WTC11 (cell line): Measurements from ENCODE around the gene MGRN1. TPM values are rescaled to one million over a fixed set of nuclear protein-coding genes. Genes with fewer than 3 reads are reported as not detected.

ENCODE experiments used
- ATAC-seq: fragments of 200-7000 bp; cut with Tn5 transposase; 2 replicates; pipeline ENCODE4 v1.10.0; 2021; ENCODE audit warnings: mild to moderate bottlenecking, moderate library complexity
- CTCF ChIA-PET: fragments of 300-600 bp; sonication (Branson Sonifier 250); formaldehyde crosslinking; loops from one replicate; lab custom pipeline; 2021; ENCODE audit warnings: antibody characterized with exemption; lab: Charles Lee
- POLR2A ChIA-PET: fragments of 350-600 bp; sonication (Branson Sonifier 250); formaldehyde crosslinking; loops from one replicate; lab custom pipeline; 2021; ENCODE audit warnings: antibody characterized with exemption; lab: Charles Lee
- DNase-seq: peaks from one replicate; pipeline ENCODE4 v3.0.0; 2021; ENCODE audit warnings: low spot score
- H3K27ac Mint-ChIP-seq: 2 replicates; pipeline ENCODE4 v1.8.0; 2021; ENCODE audit warnings: mixed read lengths
- H3K27me3 Mint-ChIP-seq: 2 replicates; pipeline ENCODE4 v1.8.0; 2021; ENCODE audit warnings: low read depth, mild to moderate bottlenecking, moderate library complexity, mixed read lengths
- H3K36me3 Mint-ChIP-seq: 2 replicates; pipeline ENCODE4 v1.8.0; 2021; ENCODE audit warnings: mixed read lengths
- H3K4me1 Mint-ChIP-seq: 2 replicates; pipeline ENCODE4 v1.8.0; 2022; ENCODE audit warnings: mixed read lengths
- H3K4me3 Mint-ChIP-seq: 2 replicates; pipeline ENCODE4 v1.8.0; 2021; ENCODE audit warnings: mild to moderate bottlenecking, moderate library complexity, mixed read lengths
- H3K9me3 Mint-ChIP-seq: 2 replicates; pipeline ENCODE4 v1.8.0; 2021; ENCODE audit warnings: mixed read lengths
- ETV6 ChIP-seq: sonication (generic); formaldehyde crosslinking; IDR thresholded peaks from 2 replicates; pipeline ENCODE4 v1.8.1; 2022; ENCODE audit warnings: mild to moderate bottlenecking, missing genetic modification reagents
- FOXP1 ChIP-seq: sonication (generic); formaldehyde crosslinking; IDR thresholded peaks from 2 replicates; pipeline ENCODE4 v1.8.0; 2022; ENCODE audit warnings: missing genetic modification reagents, mild to moderate bottlenecking, moderate library complexity, borderline replicate concordance
- IRF2 ChIP-seq: sonication (generic); formaldehyde crosslinking; IDR thresholded peaks from 2 replicates; pipeline ENCODE4 v1.8.0; 2022; ENCODE audit warnings: low read depth, missing genetic modification reagents, borderline replicate concordance
- JUN ChIP-seq: sonication (generic); formaldehyde crosslinking; IDR thresholded peaks from 2 replicates; pipeline ENCODE4 v1.8.0; 2023; ENCODE audit warnings: mild to moderate bottlenecking, missing genetic modification reagents
- MYBL2 ChIP-seq: sonication (generic); formaldehyde crosslinking; IDR thresholded peaks from 2 replicates; pipeline ENCODE4 v1.8.1; 2023; ENCODE audit warnings: mild to moderate bottlenecking, moderate library complexity, missing genetic modification reagents
- NFE2L1 ChIP-seq: sonication (generic); formaldehyde crosslinking; IDR thresholded peaks from 2 replicates; pipeline ENCODE4 v1.8.1; 2023; ENCODE audit warnings: missing genetic modification reagents
- NFYB ChIP-seq: sonication (generic); formaldehyde crosslinking; conservative IDR thresholded peaks from 2 replicates; pipeline ENCODE4 v1.8.0; 2022; ENCODE audit warnings: low read depth, missing genetic modification reagents
- NR3C1 ChIP-seq: sonication (generic); formaldehyde crosslinking; conservative IDR thresholded peaks from 2 replicates; pipeline ENCODE4 v1.8.1; 2023; ENCODE audit warnings: low read depth, mild to moderate bottlenecking, missing genetic modification reagents
- RORB ChIP-seq: fragments of 250-450 bp; sonication (Bioruptor Pico); IDR thresholded peaks from 2 replicates; pipeline ENCODE4 v1.9.0; 2021; ENCODE audit warnings: mild to moderate bottlenecking
- SOX15 ChIP-seq: fragments of 250-450 bp; sonication (Bioruptor Pico); IDR thresholded peaks from 2 replicates; pipeline ENCODE4 v1.9.0; 2021; ENCODE audit warnings: mild to moderate bottlenecking
- TEAD1 ChIP-seq: sonication (generic); formaldehyde crosslinking; IDR thresholded peaks from 2 replicates; pipeline ENCODE4 v1.8.0; 2022; ENCODE audit warnings: mild to moderate bottlenecking, missing genetic modification reagents
- ZNF263 ChIP-seq: sonication (generic); formaldehyde crosslinking; IDR thresholded peaks from 2 replicates; pipeline ENCODE4 v1.8.1; 2022; ENCODE audit warnings: low read depth, mild to moderate bottlenecking, moderate library complexity, missing genetic modification reagents
- ZNF317 ChIP-seq: sonication (generic); formaldehyde crosslinking; IDR thresholded peaks from 2 replicates; pipeline ENCODE4 v1.8.1; 2023; ENCODE audit warnings: low read depth, mild to moderate bottlenecking, moderate library complexity, missing genetic modification reagents, borderline replicate concordance
- ZNF532 ChIP-seq: fragments of 250-450 bp; sonication (Bioruptor Pico); IDR thresholded peaks from 2 replicates; pipeline ENCODE4 v1.9.0; 2021; ENCODE audit warnings: mild to moderate bottlenecking, borderline replicate concordance
- ZNF671 ChIP-seq: fragments of 250-450 bp; sonication (Bioruptor Pico); IDR thresholded peaks from 2 replicates; pipeline ENCODE4 v1.8.0; 2021; ENCODE audit warnings: mild to moderate bottlenecking
- total RNA-seq: library from RNA; stranded (reverse); gene quantifications from 3 replicates; pipeline ENCODE4 v1.2.3, GENCODE V29; 2021
- TF ChIP-seq, protein P1 (sequence below): sonication (generic); formaldehyde crosslinking; IDR thresholded peaks from 2 replicates; pipeline ENCODE4 v1.8.1; 2023; ENCODE audit warnings: mild to moderate bottlenecking, missing genetic modification reagents, moderate library complexity
- TF ChIP-seq, protein P2 (sequence below): sonication (generic); formaldehyde crosslinking; IDR thresholded peaks from 2 replicates; pipeline ENCODE4 v1.8.1; 2022; ENCODE audit warnings: mild to moderate bottlenecking, moderate library complexity, missing genetic modification reagents

MGRN1 gene
- total RNA-seq, 1 experiment from 2014 or later: 88.8 TPM

GRCh38 chr16:4723071-4723767 is 98.6 kb downstream of the MGRN1 start:
- no peaks in the 10 kb centered on the region for H3K9me3 Mint-ChIP-seq
- ChIA-PET CTCF (no interaction called here), POLR2A (interaction anchor here (1.2 kb wide), 1 partner anchor 11 kb away, joined by 6 read pairs; the partner anchor contains the start of genes ANKS3 and DNAAF8)
- peaks cover 34% of the 10 kb centered on the region for H3K36me3 Mint-ChIP-seq
- H3K4me1 Mint-ChIP-seq: peaks cover 13% of the 10 kb centered on the region
- DNase-seq: no peak
- H3K27me3 Mint-ChIP-seq: no peaks in the 10 kb centered on the region
- no peak overlapping the region for H3K4me3 Mint-ChIP-seq
- ATAC-seq: no peak
- TF ChIP-seq ZNF263 (no peak), MYBL2 (no peak), NFE2L1 (CRISPR knock-in tag) (no peak), NR3C1 (CRISPR knock-in tag) (no peak), TEAD1 (CRISPR knock-in tag) (no peak)
- TF ChIP-seq, protein P1, sequence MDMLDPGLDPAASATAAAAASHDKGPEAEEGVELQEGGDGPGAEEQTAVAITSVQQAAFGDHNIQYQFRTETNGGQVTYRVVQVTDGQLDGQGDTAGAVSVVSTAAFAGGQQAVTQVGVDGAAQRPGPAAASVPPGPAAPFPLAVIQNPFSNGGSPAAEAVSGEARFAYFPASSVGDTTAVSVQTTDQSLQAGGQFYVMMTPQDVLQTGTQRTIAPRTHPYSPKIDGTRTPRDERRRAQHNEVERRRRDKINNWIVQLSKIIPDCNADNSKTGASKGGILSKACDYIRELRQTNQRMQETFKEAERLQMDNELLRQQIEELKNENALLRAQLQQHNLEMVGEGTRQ: no peak
- H3K27ac Mint-ChIP-seq: no peak overlapping the region

DNA sequence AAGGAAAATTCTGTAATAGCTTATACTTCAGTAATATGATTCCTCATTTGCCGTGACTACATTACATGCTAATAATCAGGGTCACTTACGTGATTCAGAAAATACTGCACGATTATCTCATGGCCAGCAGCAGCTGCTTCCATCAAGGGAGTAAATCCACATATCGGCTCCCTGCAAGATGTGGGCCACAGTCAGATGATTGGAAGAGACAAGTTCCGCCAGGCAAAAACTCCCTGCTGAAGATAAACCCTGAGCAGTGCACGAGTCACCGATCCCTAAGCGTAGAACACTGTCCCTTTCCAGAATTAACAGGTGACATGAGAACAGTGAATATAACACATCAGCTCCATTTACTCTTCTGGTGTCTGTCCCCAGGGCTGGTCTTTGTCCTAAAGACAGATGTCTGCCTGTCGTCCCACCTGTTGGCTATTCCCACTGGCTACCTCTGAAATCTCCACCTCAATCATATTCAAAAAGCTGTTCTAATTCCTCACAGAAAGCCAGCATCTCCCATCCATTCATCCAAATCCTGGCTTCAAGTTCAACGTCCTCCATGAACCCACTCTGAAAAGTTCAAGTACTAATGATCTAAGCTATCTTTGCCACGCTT is 100.1 kb downstream of the MGRN1 start:
- Mint-ChIP-seq H3K36me3 (peaks cover 44% of the 10 kb centered on the region), H3K27me3 (no peaks in the 10 kb centered on the region), H3K4me1 (no peaks in the 10 kb centered on the region), H3K4me3 (no peak overlapping the region)
- no peak for ATAC-seq
- CTCF ChIA-PET: no interaction called here
- TF ChIP-seq NFYB (CRISPR knock-in tag) (no peak), JUN (CRISPR knock-in tag) (no peak), IRF2 (CRISPR knock-in tag) (no peak), ZNF532 (CRISPR knock-in tag) (no peak), ZNF317 (no peak), RORB (no peak)
- TF ChIP-seq, protein P2, sequence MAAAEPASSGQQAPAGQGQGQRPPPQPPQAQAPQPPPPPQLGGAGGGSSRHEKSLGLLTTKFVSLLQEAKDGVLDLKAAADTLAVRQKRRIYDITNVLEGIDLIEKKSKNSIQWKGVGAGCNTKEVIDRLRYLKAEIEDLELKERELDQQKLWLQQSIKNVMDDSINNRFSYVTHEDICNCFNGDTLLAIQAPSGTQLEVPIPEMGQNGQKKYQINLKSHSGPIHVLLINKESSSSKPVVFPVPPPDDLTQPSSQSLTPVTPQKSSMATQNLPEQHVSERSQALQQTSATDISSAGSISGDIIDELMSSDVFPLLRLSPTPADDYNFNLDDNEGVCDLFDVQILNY (CRISPR knock-in tag): no peak
- TF ChIP-seq, all 79 proteins: peak for 0
- DNase-seq: no peak
- no peak overlapping the region for H3K27ac Mint-ChIP-seq
- H3K9me3 Mint-ChIP-seq: no peaks in the 10 kb centered on the region
- POLR2A ChIA-PET: no interaction called here

GRCh38 chr16:4726616-4727015 is 102.0 kb downstream of the MGRN1 start:
- no peaks in the 10 kb centered on the region for H3K9me3 Mint-ChIP-seq
- TF ChIP-seq ETV6 (CRISPR knock-in tag): no peak
- TF ChIP-seq MYBL2: no peak
- TF ChIP-seq ZNF263: no peak
- no peak for TF ChIP-seq FOXP1
- no peak for TF ChIP-seq RORB
- TF ChIP-seq SOX15: no peak
- no peak for TF ChIP-seq ZNF671 (CRISPR knock-in tag)
- TF ChIP-seq, all 79 proteins: peak for 0
- Mint-ChIP-seq H3K4me3 (no peak overlapping the region), H3K36me3 (peaks cover 52% of the 10 kb centered on the region), H3K27me3 (no peaks in the 10 kb centered on the region), H3K27ac (peak overlapping the region; percentile 50; the same call in 1 of the 2 replicates), H3K4me1 (no peaks in the 10 kb centered on the region)
- CTCF ChIA-PET: no interaction called here
- DNase-seq: no peak
- ATAC-seq: no peak
- POLR2A ChIA-PET: interaction anchor here (0.6 kb wide), 2 partner anchors 22 to 224 kb away, joined by 3 to 4 read pairs; no protein-coding TSS in a partner anchor
